T-helper 2 cell treated with Interferon-gamma antibody and Interleukin-4, amounts not matched to agents 100 ng/mL and 5 ng/mL, for 36 hours (primary cell): Measurements from ENCODE around the gene SLC9A6. TPM values are rescaled to one million over a fixed set of nuclear protein-coding genes. Genes with fewer than 3 reads are reported as not detected.
"Not testable (repeated sequence)": the region's sequence is repeated elsewhere in the genome, so short reads cannot be mapped to it uniquely, and the experiment has no call there.

Source experiments
- intact Hi-C: fragments of 100-400 bp; cut with micrococcal nuclease; formaldehyde crosslinking; loops from one replicate; pipeline ENCODE4 v1.15.1; 2023
- total RNA-seq: library from RNA; stranded (reverse); gene quantifications from 2 replicates; pipeline ENCODE4 v1.2.3, GENCODE V29; 2022

SLC9A6 gene
- total RNA-seq, 1 donor from 2014 or later = 15.2 TPM

GRCh38 chrX:136028383-136028984 lies 43.2 kb downstream of the SLC9A6 start:
- intact Hi-C loops = loop anchor here (1.0 to 5.0 kb wide), 3 partner anchors 134 to 240 kb away; no protein-coding TSS in a partner anchor

- intact Hi-C loops = loop anchor here (5.0 kb wide), 1 partner anchor 173 kb away; no protein-coding TSS in a partner anchor
Measured at GRCh38 chrX:136029766-136030165, 44.5 kb downstream of the SLC9A6 start.

GRCh38 chrX:136030303-136031191 lies 45.3 kb downstream of the SLC9A6 start:
- intact Hi-C loops = no loop called here

GRCh38 chrX:136031626-136032025 lies 46.4 kb downstream of the SLC9A6 start:
- intact Hi-C loops = no loop called here

- intact Hi-C loops = no loop called here
Measured at GRCh38 chrX:136032370-136032769, 47.1 kb downstream of the SLC9A6 start.

- intact Hi-C loops = no loop called here
Measured at GRCh38 chrX:136034668-136035067, 49.4 kb downstream of the SLC9A6 start.

GRCh38 chrX:136035663-136036062 lies 50.4 kb downstream of the SLC9A6 start:
- intact Hi-C loops = no loop called here

GRCh38 chrX:136039485-136039884 lies 54.2 kb downstream of the SLC9A6 start:
- intact Hi-C loops = no loop called here

GRCh38 chrX:136039968-136040367 lies 54.7 kb downstream of the SLC9A6 start:
- intact Hi-C loops = no loop called here

GRCh38 chrX:136041254-136041812 lies 56.1 kb downstream of the SLC9A6 start:
- intact Hi-C loops = no loop called here

GRCh38 chrX:136045008-136045407 lies 59.8 kb downstream of the SLC9A6 start:
- intact Hi-C loops = no loop called here

GRCh38 chrX:136046295-136047015 lies 61.2 kb downstream of the SLC9A6 start:
- intact Hi-C loops = no loop called here

- intact Hi-C loops = no loop called here
Measured at GRCh38 chrX:136047016-136047642, 61.9 kb downstream of the SLC9A6 start.

- intact Hi-C loops = no loop called here
Measured at GRCh38 chrX:136047969-136048368, 62.7 kb downstream of the SLC9A6 start.

- intact Hi-C loops = no loop called here
Measured at GRCh38 chrX:136048446-136048845, 63.2 kb downstream of the SLC9A6 start.

GRCh38 chrX:136049608-136050007 lies 64.4 kb downstream of the SLC9A6 start:
- intact Hi-C loops = no loop called here

GRCh38 chrX:136050875-136051274 lies 65.6 kb downstream of the SLC9A6 start:
- intact Hi-C loops = not testable (repeated sequence)

- intact Hi-C loops = no loop called here
Measured at GRCh38 chrX:136051611-136052010, 66.4 kb downstream of the SLC9A6 start.

- intact Hi-C loops = no loop called here
Measured at GRCh38 chrX:136055651-136056221, 70.5 kb downstream of the SLC9A6 start.

GRCh38 chrX:136057567-136057966 lies 72.3 kb downstream of the SLC9A6 start:
- intact Hi-C loops = no loop called here

GRCh38 chrX:136059350-136059749 lies 74.1 kb downstream of the SLC9A6 start:
- intact Hi-C loops = no loop called here
